Retinal pigment epithelial cell (primary cell): ENCODE results near the gene DNER.
"Not testable (repeated sequence)": the region's sequence is repeated elsewhere in the genome, so short reads cannot be mapped to it uniquely, and the experiment has no call there.

ENCODE experiments used
- DNase-seq: peaks from one replicate; pipeline ENCODE4 v3.0.0-alpha.2; 2010; ENCODE audit warnings: low read depth
- H3K4me3 ChIP-seq: 2 replicates; pipeline ENCODE4 v1.5.1; 2011; ENCODE audit warnings: mild to moderate bottlenecking, low read length, control low read depth, moderate library complexity
- CTCF ChIP-seq: conservative IDR thresholded peaks from 2 replicates; pipeline ENCODE4 v1.5.1; 2011; ENCODE audit warnings: low read depth, low read length, control low read depth, inconsistent platforms

Gene DNER

DNA sequence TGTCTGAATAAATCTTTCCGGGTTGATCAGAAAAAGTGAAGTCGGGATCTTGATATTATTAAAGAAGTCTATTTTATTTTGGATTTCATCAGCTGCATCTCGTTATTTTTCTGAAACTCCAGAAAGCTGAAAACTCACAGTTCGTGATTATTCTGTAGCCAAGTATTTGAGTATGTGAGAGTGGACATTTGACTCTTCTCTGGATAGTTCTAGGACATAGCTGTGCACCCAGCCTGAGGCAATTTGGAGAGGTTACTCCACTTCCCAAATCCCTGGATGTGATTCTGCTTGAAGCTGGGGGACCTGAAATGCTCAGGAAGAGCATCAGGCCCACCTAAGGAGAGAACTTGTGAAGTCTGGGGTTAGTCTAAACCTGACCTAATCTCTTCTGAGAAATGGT, 325.6 kb downstream of the DNER start:
- no peak for TF ChIP-seq CTCF
- no peak overlapping the region for H3K4me3 ChIP-seq
- no peak for DNase-seq

DNA sequence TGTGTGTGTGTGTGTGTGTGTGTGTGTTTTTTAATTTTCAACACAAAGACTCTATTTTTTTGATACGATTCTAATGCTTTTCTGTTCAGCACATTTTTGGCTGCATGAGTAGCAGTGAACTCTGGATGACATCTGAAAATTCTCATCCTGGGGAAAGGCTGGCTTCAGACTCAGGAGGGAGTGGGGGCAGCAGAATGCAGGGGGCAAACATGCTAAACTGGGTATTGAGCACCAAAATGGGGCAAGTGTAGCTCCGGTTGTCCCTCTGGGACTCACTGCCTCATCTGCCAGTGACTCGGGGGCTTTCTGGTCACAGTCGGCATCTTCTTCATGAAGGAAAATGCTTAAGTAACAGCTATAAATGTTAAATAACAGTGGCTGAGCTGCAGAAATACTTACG, 326.5 kb downstream of the DNER start:
- DNase-seq = no peak
- TF ChIP-seq CTCF = no peak
- H3K4me3 ChIP-seq = no peak overlapping the region

- no peak overlapping the region for H3K4me3 ChIP-seq
- no peak for DNase-seq
- TF ChIP-seq CTCF = no peak
These were observed 334.2 kb downstream of the DNER start for GRCh38 chr2:229380101-229380625.

DNA sequence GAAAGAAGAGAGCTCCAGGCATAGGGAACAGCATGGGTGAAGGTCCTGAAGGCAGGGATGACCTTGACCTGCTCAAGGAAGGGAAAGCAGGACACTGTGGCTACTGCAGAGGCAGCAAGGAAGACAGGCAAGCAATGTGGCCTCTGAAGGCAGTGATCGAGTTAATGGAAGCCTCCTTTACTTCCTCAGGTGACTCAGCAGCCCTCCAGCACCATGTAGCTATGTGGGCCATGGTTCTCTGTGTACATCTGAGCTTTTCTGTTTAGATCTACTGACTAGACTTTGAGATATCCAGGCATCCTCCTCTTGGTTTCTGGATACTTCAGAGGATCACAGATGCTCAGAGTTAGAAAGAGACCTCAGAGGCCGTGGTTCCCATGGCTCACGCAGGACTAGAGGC, 336.0 kb downstream of the DNER start:
- H3K4me3 ChIP-seq = no peak overlapping the region
- no peak for TF ChIP-seq CTCF
- DNase-seq = no peak

GRCh38 chr2:229376866-229377265, 337.5 kb downstream of the DNER start:
- H3K4me3 ChIP-seq = no peak overlapping the region
- DNase-seq = no peak
- TF ChIP-seq CTCF = no peak

DNA sequence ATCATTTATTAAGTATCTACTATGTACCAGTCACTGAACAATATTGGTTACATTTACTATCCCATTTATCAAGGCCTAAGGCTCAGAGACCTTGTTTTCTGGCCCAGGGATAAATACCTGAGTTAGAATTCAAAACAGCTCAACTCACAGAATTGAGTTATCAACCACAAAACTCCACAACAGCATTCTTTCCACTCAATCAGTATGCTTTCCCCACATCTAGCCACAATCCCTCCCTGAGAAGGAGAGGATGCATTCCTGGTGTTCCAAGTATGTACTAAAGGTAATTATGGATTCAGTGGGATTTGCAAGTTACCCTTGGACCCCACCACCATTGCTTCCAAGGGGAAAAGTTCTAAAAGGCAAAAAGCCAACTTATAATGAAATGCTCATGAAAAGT, 339.1 kb downstream of the DNER start:
- no peak for DNase-seq
- TF ChIP-seq CTCF = no peak
- no peak overlapping the region for H3K4me3 ChIP-seq

DNA sequence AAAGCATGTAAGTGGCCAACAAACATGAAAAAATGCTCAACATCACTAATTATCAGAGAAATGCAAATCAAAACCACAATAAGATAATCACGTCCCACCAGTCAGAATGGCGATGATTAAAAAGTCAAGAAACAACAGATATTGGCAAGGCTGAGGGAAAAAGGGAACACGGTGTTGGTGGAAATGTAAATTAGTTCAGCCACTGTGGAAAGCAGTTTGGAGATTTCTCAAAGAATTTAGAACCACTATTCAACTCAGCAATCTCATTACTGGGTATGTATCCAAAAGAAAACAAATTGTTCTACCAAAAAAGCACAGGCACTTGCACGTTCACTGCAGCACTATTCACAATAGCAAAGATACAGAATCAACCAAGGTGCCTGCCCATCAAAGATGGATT, 341.0 kb downstream of the DNER start:
- not testable (repeated sequence) for H3K4me3 ChIP-seq, DNase-seq

DNA sequence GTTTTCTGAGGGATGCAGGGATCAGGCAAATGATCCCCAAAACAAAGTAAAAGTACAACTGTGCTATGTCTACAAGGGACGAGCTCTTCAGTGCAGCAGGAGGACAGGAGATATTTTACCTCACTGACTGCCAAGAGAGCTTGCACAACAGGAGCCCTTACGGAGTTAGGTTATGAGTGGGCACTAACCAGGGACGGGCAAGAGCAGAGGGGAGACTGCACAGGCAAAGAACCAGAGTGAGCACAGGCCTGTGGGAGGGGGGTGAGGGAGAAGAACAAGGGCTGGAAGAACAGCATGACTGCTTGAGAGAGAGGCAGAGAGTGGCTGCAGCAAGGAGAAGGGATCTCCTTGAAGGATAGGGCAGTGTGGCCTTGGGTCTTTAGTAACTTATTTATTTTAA, 342.1 kb downstream of the DNER start:
- no peak for DNase-seq
- TF ChIP-seq CTCF = no peak
- no peak overlapping the region for H3K4me3 ChIP-seq
